HS-5 (cell line): Measurements from ENCODE around the gene LPAR1.

Experiments used
- DNase-seq: peaks from one replicate; pipeline ENCODE4 v3.0.0-alpha.2; 2012; ENCODE audit warnings: low read depth

The LPAR1 gene

DNA sequence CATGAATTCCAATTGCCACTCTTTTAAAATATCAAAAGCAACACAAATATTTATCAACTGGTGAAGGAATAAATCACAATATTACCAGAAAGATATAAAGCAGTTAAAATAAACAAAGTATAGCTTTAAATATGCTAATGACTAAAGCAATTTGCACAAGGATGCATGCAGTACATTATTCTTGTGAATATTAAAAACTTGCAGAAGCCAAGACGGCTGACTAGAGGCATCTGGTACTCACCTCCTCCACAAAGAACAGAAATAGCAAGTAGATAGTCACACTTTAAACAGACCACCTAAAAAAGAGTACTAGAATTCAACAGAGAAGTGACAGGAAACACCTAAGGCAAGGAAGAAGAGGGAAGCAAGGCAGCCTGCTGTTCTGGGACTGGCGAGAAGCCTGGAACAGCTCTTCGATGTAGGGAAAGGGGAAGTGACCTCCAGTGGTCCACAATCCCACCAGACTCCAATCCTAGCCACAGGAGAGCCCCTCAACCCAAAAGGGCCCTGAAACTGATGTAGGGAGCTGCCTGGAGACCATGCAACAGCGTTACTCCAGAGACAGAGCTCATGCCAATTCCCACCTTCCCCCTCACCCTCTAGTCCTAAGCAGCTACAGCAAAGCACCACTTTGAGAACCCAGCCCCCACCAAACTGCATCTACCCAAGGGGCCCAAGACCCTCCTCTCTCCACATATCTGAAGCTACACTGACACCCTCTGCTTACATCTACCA is 86.3 kb downstream of the LPAR1 start:
- no peak for DNase-seq

DNA sequence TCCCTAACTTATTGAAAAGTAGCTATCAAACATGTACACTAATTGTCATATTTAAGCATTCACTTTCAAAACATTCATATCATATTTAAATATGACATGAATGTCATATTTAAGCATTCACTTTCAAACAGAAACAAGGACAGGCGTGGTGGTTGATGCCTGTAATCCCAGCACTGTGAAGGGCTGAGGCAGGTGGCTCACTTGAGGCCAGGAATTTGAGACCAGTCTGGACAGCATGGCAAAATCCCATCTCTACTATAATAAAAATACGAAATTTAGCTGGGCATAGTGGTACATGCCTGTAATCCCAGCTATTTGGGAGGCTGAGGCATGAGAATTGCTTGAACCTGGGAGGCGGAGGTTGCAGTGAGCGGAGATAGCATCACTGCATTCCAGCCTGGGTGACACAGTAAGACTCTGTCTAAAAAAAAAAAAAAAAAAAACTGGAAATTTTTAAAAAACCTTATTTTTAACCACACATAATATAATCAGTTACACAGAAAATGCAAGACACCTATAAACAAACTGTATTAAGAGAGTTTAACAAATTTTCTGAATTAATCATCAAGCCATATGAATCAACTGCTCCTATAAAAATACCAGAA is 88.1 kb downstream of the LPAR1 start:
- no peak for DNase-seq

DNA sequence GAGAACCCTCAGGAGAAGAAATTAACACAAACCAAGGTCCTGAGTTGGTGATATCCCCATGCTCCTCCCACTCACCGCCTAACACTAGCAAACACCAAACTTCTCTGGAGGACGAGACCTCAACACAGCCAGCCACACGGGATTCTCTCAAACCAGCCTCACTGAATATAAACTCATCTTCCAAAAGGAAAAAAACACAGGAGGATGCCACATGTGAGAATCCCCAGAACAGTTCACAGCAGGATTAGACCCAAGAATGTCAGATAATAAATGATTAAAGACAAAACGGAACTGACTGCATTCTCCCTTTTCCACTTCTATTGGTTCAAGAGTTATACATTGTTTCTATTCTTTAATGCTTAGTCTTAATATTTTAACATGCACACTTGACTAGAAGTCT is 89.2 kb downstream of the LPAR1 start:
- DNase-seq, result no peak

DNA sequence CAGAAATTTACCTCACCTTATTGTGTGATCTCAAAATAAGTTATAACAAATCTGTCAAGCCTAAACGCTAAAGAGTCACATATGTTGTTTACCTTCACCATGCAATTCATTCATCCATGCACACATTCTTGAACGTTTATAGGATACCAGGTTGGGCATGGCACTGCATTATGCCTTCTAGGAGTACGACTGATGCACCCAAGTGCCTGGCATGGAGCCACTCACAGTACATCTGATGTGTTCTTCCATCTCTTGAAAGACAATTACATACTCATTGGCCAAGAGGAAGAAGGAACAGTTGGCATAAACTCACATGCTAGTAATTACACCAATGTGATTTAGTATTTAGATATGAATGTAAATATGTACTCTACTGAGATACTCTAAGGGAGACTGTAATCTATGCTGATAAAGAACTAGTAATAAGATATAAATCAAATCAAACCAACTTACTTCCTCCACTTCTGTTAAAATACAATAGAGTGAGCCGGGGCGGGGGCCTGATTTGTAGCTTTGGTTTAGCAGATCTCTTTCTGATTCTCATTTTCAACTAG is 90.7 kb downstream of the LPAR1 start:
- no peak for DNase-seq

DNA sequence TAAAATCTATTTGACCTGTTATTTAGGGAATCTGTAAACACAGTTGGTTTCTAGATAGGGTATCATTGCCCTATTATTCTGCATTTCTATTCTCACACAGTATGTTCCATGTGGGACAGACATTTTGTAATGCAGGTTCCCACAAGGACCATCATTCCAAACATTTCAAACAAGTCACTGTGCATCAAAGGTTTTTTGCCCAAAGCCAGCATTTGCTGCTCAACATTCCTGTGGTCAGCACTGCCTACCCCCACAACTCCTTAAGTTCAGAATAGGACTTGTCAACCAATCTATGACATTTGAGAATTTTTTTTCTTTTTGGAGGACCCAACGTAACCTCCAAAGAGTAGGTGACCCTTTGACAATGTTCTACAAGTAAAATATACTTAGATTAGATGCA is 95.7 kb downstream of the LPAR1 start:
- DNase-seq, result no peak

DNA sequence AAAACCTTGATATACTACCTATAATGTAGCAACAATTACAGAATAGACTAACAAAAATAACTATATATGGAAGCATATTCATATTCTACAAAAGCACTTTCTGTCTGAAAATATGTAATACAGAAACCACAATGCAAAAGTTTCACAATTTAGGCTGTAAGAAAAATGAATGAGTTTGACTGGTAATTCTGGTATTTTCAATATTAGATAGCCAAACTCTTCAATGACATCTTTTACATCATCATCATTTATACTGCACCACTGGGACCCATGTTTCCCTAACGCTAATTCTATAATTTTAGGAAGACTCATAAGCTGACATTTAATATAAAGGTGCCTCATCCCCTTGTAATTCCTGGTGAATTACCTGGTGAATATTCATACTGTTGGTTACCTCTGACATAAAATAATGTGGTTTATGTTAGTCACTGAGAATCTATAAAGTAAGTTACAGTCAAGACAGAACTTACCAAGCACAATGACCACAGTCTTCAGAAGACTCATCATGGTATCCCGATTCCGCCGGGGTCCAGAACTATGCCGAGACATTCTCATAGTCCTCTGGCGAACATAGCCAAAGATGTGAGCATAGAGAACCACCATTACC is 97.2 kb downstream of the LPAR1 start:
- DNase-seq, result no peak

DNA sequence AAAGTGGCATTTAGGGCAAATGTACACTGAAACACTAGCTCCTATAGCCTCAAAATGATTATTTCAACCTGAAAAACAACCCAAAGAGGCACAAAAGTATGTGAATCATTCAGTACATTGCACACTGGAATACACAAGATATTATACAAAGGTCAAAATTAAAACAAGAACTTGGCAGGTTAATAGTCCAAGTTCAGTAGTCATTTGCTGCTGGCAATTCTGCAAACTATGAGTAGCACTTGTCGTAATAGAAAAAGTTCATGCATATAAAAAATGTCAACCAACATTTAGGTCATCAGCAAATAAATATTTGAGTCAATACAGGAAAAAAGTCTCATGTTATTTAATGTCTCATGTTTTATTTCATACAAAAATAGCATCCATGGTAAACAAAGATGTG is 98.7 kb downstream of the LPAR1 start:
- no peak for DNase-seq

DNA sequence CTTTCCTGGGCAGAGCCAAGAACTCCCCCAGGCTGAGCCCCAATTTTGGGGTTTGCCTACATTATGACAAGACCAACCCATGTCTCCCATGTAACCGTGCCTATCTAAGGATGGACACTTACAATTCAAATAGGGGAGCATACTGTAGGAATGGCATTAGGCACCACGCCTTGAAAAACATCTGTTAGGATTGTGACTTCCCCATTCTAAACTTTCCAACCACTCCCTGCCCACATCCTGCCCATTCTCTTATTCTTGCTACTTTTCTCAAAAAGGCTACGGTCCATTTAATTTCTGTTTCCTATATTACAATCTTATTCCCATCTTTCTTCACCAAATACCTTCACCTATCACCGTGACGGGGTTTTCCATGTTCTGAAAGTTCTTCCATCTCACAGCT is 99.2 kb downstream of the LPAR1 start:
- DNase-seq, result no peak

DNA sequence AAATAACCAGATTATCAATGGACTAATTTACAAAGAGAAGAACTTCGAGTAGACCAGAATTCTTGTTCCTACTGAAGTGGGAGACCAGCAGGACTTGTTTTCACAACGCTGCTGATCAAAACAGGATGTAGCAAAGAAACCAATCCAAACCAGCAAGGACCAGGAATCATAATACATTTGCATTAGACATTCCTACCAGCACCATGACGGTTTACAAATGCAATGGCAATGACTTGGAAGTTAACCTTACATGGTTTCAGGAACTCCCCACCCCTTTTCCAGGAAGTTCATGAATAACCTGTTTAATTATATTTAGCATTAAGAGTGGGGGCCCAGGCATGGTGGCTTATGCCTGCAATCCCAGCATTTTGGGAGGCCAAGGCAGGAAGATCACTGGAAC is 100.0 kb downstream of the LPAR1 start:
- DNase-seq, result no peak

DNA sequence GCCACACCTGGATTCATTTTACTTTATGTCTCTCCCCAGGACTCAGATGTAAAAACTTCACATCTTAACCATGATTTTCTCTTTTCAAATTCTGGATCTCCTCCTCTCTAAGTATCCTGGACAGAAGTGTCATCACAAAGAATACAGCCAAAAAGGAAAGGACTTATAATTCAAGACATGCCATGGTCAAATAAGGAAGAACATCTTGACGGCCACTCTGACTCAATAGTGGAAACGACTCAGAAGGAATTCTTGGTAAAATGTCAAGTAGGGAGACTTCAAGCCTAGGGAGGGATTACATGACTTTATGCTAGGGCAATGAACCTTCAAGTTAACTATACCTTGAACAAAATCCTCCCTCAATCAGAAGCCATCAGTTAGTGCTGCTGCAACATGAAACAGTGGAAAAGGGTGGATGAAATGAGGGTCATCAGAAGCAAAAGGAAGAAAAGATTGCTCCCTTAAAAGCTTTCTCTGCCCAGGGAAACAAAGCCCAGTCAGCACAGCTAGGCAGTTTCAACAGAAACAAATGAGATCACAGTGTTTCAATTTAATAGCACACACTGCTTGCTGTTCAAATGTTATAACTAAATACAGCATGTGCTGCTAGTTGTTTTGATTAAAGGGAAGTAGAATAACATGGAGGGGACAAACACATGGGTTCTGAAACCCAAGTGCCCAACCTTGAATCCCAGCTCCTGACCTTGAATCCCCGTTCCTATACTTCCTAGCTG is 101.4 kb downstream of the LPAR1 start:
- DNase-seq, result peak; percentile 71

DNA sequence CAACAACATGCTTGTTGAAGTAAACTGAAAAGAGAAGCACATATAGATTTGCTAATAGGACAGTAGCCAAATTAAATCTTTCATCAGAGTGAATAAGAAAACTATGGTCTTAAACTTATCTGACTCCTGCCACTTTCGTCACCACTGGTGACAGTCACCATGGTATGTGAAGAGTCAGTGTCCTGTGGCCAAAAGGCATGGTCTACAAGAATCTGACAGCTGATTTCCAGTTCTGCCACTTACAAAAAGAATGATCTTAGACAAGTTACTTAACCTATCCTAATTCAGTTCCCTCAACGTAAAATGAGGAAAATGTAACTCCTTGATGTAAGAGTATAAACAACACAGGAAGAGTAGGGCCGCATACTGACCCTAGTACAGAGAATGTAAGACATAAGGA is 102.0 kb downstream of the LPAR1 start:
- no peak for DNase-seq

DNA sequence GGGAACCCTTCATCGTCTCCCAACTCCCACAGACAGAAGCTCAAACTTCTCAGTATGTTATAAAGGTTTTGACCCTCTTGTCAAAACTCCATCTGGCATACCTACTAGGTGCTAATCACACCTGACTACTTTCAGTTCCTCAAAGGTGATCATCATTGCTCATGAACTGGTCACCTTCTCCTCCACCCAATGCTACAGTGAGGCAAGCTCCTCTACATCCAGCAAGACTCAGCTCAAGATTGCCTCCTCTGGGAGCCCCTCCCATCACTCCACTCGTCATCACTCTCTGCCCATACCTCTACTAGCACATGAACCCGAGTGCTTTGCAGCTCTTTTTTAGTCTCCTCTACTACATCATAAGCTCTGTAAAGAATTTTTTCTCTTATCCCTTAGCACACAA is 102.4 kb downstream of the LPAR1 start:
- no peak for DNase-seq

DNA sequence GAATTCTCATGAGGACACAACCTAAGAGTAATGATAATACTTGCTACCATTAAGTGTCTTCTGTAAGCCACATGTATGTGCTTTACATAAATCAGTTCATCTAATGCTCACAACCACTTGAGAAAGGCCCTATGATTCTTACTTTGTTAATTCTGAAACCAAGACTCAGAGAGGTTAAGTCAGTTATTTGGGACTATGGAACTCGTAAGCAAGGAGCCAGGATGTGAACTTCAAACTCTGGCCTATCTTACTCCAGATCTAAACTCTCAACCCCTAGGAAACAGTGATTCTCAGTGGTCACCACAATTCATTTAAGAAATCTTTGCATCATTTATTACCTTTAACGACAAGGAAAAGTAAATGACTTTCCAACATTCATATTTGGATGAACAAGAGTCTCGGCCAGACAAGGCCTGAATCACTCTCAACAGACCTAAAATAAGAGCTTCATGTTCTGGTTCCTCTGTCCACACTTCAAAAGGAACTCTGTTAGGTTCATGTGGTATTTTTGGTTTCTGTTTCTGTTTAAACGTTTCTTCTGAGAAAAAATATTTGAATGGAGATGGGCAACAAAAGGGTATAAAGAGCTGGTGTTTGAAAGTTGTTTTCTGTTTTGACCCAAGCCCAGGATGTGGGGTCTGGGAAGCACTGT is 104.8 kb downstream of the LPAR1 start:
- no peak for DNase-seq

DNA sequence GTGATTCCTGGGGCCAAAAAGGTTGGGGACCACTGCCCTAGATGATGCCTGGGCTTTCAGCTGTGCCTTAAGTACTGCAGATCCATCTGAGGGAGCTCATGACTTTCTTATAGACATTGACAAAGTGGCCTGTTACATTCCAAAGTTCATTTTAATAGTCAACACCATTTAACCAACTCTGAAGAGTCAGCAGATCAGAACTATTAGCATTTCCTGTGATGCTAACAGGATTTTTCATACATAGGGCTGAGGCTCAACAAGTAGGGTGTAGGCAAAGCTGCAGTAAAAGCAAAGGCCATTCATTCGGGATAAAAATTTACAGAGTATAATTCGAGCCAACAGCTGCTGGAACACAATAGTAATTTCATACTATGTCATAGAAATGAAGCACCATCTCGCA is 105.4 kb downstream of the LPAR1 start:
- DNase-seq, result no peak

DNA sequence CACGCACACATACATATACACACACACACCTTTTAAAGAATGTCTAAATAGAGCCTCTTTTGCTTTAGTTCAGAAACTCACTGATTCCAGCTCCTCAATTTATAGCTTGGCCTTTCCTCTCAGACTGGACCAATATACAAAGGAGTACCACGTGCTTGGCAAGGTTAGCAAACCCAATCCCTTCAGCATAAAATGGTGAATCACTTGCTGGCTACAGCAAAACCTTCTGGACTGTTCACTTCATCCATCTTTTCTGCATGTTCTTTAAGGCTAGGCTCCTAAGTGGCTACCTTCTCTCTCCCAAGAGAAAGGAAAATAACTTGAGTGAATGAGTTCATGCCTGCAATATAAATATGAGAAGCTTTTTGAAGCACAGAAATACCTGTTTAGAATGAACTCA is 109.7 kb downstream of the LPAR1 start:
- no peak for DNase-seq

DNA sequence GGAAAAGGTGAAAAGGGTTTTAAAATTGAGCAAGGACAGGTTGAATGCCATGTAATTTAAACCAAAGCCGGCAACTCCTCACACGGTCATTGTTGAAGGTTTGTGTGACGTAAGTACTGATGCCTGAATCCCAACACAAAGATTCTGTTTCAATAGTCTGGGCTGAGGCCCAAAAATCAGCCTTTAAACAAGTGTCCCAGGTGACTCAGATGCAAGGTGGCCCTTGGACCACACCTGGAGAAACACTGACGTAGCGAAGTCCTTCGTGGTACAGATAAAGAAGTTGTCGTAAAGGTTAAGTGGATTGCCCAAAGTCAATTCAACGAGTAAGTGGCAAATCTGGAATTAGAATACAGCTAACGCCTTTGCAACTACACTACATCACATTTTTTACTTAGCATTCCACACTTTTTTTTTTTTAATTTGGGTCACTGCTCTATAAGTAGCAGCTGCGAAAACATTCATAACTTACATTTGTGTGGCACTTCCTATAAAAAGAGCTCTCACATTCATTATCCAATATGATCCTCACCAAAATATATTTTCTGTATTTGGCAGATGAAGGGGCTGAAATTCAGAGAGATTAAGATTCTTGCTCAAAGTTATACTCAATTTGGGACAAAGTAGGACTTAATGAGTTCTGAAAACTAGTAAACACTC is 111.3 kb downstream of the LPAR1 start:
- no peak for DNase-seq

DNA sequence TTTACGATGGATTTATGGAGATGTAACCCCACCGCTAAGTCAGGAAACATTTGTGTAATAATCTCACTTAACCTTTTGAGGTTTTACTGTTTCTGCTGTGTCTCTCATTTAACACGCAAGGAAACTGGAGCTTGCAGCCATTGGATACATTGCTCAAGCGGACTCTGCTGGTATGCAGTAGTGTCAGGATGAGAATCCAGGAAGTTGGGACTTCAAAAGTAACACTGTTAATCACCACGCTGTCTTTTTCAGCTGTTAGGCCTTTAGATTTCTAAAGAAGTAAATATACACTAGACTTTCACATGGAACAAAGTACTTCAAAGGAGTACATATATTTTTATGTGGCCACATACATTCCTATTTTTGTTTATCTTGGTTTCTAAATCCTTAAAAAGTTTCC is 114.7 kb downstream of the LPAR1 start:
- no peak for DNase-seq

DNA sequence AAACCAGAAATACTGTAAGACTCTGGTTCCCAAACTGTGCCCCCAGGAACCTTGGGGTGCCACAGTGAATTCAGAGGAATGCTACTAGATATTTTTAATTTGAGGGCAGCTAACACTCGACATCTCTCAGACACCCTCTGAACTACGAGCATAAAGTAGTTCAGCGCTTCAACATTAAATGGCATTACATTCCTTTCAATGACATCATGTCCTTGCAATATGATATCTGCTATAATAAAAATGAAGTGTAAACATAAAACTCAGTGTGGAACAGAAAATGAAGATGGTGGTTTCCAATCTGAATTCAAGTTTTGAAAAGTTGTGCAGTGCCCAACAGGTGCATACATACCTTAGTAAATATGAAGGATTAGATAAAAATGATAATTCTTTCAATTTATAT is 116.1 kb downstream of the LPAR1 start:
- no peak for DNase-seq

DNA sequence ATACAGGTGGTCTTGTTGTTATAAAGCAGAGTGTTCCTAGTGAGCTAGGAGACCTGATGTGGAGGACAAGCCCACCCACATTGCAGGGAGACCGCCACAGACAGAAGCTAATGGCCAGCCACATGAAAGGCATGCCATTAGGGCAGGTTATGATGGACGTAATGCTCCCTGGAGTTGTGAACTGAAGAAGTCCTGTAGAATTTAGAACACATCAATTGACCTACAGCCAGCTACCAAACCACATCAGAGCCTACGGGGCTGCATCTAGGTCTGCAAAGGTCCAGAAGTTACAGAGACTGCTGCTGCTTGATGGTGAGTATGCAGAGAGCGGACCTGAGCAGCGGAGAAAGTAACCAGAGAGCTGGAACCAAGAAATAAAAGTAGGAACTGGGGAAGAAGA is 116.6 kb downstream of the LPAR1 start:
- no peak for DNase-seq

DNA sequence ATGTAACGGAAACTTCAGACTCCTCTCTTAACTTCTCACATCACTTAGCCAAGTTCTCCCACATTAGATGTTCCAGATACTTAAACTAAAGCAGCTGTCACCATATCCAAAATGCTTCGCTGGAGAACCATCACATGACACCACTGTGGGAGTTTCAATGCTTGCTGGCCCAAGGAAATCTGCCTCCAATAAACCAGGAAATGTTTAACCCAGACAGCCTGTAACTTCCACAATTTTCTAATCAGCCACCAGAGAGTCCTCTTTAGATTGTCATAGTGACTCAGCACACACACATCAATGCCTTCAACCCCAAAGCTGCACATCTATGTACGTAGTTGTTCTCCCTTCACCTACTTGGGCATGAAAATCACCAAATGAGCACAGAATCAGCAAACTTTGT is 118.7 kb downstream of the LPAR1 start:
- peak; percentile 77 for DNase-seq

DNA sequence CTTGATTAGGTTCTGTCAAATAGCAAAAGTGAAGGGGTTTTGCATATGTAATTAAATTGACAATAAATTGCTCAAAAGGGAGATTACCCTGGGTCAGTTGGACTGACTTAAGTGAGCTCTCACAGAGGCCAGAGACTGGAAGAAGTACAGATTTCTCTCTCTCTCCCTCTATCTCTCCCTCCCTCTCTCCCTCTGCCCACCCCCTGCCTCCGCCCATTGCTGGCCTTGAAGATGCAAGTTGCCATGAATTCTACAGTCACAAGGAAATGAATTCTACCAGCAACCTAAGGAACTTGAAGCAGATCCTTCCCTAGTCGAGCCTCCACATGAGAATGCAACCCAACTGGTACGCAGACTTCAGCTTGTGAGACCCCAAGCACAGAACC is 119.2 kb downstream of the LPAR1 start:
- DNase-seq, result no peak
